Measurements from ENCODE around the gene CDC73. TPM values are rescaled to one million over a fixed set of nuclear protein-coding genes. Genes with fewer than 3 reads are reported as not detected.
"Not testable (repeated sequence)": the region's sequence is repeated elsewhere in the genome, so short reads cannot be mapped to it uniquely, and the experiment has no call there.

The CDC73 gene
- total RNA-seq, 1 donor from 2014 or later, result 59.8 TPM

DNA sequence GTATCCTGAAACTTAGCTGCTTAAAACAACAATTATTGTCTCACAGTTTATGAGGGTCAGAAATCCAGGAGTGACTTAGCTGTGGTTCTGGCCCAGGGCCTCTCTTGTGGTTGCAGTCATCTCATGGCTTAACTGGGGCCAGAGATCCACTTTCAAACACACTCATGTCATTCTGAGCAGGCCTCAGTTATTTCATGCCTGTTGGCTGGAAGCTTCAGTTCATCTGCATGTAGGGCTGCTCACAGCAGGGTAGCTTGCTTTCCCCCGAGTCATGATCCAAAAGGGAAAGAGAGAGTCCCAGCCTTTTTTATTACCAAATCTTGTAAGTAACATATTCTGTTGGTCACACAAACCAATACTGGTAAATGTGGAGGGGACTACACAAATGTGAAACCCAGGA lies 161.2 kb downstream of the CDC73 start:
- Histone ChIP-seq H3K27me3 (ENCODE audit: low read depth) (no peaks in the 10 kb centered on the region), H3K4me1 (no peaks in the 10 kb centered on the region), H3K36me3 (no peaks in the 10 kb centered on the region), H3K4me3 (no peak overlapping the region), H3K9me3 (no peaks in the 10 kb centered on the region), H3K27ac (no peak overlapping the region)
- TF ChIP-seq, protein P1, sequence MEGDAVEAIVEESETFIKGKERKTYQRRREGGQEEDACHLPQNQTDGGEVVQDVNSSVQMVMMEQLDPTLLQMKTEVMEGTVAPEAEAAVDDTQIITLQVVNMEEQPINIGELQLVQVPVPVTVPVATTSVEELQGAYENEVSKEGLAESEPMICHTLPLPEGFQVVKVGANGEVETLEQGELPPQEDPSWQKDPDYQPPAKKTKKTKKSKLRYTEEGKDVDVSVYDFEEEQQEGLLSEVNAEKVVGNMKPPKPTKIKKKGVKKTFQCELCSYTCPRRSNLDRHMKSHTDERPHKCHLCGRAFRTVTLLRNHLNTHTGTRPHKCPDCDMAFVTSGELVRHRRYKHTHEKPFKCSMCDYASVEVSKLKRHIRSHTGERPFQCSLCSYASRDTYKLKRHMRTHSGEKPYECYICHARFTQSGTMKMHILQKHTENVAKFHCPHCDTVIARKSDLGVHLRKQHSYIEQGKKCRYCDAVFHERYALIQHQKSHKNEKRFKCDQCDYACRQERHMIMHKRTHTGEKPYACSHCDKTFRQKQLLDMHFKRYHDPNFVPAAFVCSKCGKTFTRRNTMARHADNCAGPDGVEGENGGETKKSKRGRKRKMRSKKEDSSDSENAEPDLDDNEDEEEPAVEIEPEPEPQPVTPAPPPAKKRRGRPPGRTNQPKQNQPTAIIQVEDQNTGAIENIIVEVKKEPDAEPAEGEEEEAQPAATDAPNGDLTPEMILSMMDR (IDR thresholded peaks at IDR 0.05), result no peak
- DNase-seq, result no peak
- no peak for ATAC-seq
- intact Hi-C loops (cut with DNase I), result no loop called here

DNA sequence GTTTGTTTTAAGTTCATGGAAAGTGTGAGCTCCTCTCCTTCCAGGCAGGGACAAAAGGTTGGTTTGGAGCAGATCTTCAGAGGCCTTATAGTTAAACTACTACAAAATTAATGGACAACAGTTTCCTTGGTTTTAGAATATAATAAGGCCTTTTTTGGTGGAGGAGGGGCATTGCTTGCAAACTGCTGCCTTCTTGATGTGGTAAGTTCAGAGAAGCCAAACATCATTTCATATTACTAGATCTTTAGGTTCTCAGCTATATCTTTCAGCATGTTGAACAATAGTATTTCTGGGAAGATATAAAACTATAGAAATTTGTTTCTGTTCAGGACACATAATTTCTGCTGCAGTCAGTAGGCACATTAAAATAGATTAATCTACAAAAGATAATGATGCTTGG lies 162.4 kb downstream of the CDC73 start:
- Histone ChIP-seq H3K27ac (no peak overlapping the region), H3K36me3 (no peaks in the 10 kb centered on the region), H3K4me3 (no peak overlapping the region), H3K27me3 (ENCODE audit: low read depth) (no peaks in the 10 kb centered on the region), H3K4me1 (no peaks in the 10 kb centered on the region), H3K9me3 (no peaks in the 10 kb centered on the region)
- ATAC-seq (no peak), DNase-seq (no peak)
- intact Hi-C loops (cut with DNase I), result no loop called here
- TF ChIP-seq, protein P1 (IDR thresholded peaks at IDR 0.05), result no peak

GRCh38 chr1:193285641-193286040 lies 163.8 kb downstream of the CDC73 start:
- Histone ChIP-seq H3K27ac (no peak overlapping the region), H3K27me3 (ENCODE audit: low read depth) (no peaks in the 10 kb centered on the region), H3K4me1 (no peaks in the 10 kb centered on the region), H3K36me3 (no peaks in the 10 kb centered on the region), H3K9me3 (no peaks in the 10 kb centered on the region), H3K4me3 (no peak overlapping the region)
- DNase-seq (no peak), ATAC-seq (no peak)
- intact Hi-C loops (cut with DNase I), result no loop called here
- TF ChIP-seq, protein P1 (IDR thresholded peaks at IDR 0.05), result no peak

- H3K4me1 ChIP-seq; H3K9me3 ChIP-seq; ATAC-seq; DNase-seq; H3K4me3 ChIP-seq; H3K27ac ChIP-seq; H3K27me3 ChIP-seq (ENCODE audit: low read depth); intact Hi-C loops (cut with DNase I); H3K36me3 ChIP-seq: not testable (repeated sequence)
Observed at GRCh38 chr1:193288548-193289080, 166.8 kb downstream of the CDC73 start.

DNA sequence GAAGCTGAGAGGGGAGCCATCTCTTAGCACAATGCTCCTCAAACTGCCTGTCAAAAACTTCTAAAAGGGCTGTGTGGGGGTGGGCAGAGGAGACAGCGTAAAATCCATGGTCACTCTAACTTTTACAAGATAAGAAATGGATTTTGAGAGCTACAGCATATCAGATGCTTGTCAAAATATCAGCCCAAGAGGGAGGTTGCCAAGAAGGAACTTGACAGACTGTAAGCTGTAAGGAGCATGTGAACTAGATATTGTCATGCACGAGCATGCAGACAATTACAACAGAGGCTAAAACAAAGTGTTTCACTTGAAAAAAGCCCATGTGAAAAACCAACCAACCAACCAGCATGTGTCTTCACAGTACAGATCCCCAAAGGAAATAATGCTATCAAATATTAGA lies 171.9 kb downstream of the CDC73 start:
- no peak for ATAC-seq
- Histone ChIP-seq H3K27me3 (ENCODE audit: low read depth) (no peaks in the 10 kb centered on the region), H3K4me1 (no peaks in the 10 kb centered on the region), H3K27ac (no peak overlapping the region), H3K36me3 (no peaks in the 10 kb centered on the region), H3K9me3 (peaks cover 5% of the 10 kb centered on the region), H3K4me3 (no peak overlapping the region)
- DNase-seq, result no peak
- intact Hi-C loops (cut with DNase I), result no loop called here
- TF ChIP-seq, protein P1 (IDR thresholded peaks at IDR 0.05), result no peak

DNA sequence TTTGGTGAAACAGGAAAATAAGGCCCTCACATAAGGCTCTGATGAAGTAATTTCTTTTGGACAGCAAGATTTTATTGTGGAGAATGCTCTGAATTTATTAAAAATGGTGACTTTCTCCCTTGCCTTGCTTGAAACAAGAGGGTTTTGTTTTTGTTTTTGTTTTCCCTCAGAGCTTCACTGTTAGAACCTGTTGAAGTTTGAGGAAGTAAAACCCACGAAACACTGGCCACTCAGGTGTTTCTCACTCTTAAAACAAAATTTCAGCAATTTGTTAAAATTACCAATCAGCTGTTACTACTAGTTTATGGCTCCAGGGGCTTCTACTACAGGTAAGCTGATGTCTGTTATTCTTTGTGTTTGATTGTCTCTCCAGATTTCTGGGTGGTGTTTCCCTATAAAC lies 177.2 kb downstream of the CDC73 start:
- ATAC-seq, result no peak
- TF ChIP-seq, protein P1 (IDR thresholded peaks at IDR 0.05), result no peak

More for the DNA sequence above, 177.2 kb downstream of the CDC73 start:
- Histone ChIP-seq H3K4me1 (no peaks in the 10 kb centered on the region), H3K27me3 (ENCODE audit: low read depth) (no peaks in the 10 kb centered on the region), H3K27ac (no peak overlapping the region), H3K9me3 (peaks cover 5% of the 10 kb centered on the region), H3K36me3 (no peaks in the 10 kb centered on the region), H3K4me3 (no peak overlapping the region)
- DNase-seq, result no peak
- intact Hi-C loops (cut with DNase I), result no loop called here
